GM12864 (cell line): ENCODE data around the gene HJURP.

Experiments
- DNase-seq: peaks from one replicate; pipeline ENCODE4 v3.0.0-alpha.2; 2011; ENCODE audit warnings: low read depth
- H3K4me3 ChIP-seq: 2 replicates; pipeline ENCODE4 v1.5.1; 2011; ENCODE audit warnings: mild to moderate bottlenecking, low read depth, low read length, control low read depth
- TF ChIP-seq, protein P1 (sequence below): IDR thresholded peaks from 2 replicates; pipeline ENCODE4 v1.5.1; 2011; ENCODE audit warnings: low read depth, mild to moderate bottlenecking, moderate library complexity, low read length, control low read depth, inconsistent platforms; ENCODE audit errors: missing control alignments

HJURP gene

DNA sequence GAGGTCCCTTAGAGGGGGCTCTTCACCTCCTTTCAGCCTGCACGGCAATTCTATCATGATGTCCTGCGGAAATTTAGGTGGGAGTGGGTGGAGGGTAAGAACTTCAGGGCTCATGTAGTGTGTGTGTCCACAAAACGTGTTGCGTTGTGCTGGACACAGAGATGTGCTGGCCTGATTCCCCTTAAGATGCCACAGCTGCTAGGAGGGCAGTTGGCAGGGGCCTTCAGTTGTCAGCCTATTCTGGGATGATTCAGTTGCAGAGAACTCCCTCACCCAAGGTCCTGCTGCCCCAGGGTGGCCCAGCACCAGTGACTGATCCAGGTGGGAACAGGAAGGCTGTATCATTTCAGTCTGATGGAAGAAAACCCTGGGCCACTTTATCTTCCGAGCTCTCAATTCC lies 1.0 kb upstream of the HJURP start:
- TF ChIP-seq, protein P1, sequence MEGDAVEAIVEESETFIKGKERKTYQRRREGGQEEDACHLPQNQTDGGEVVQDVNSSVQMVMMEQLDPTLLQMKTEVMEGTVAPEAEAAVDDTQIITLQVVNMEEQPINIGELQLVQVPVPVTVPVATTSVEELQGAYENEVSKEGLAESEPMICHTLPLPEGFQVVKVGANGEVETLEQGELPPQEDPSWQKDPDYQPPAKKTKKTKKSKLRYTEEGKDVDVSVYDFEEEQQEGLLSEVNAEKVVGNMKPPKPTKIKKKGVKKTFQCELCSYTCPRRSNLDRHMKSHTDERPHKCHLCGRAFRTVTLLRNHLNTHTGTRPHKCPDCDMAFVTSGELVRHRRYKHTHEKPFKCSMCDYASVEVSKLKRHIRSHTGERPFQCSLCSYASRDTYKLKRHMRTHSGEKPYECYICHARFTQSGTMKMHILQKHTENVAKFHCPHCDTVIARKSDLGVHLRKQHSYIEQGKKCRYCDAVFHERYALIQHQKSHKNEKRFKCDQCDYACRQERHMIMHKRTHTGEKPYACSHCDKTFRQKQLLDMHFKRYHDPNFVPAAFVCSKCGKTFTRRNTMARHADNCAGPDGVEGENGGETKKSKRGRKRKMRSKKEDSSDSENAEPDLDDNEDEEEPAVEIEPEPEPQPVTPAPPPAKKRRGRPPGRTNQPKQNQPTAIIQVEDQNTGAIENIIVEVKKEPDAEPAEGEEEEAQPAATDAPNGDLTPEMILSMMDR, result no peak
- no peak overlapping the region for H3K4me3 ChIP-seq
- DNase-seq, result no peak

DNA sequence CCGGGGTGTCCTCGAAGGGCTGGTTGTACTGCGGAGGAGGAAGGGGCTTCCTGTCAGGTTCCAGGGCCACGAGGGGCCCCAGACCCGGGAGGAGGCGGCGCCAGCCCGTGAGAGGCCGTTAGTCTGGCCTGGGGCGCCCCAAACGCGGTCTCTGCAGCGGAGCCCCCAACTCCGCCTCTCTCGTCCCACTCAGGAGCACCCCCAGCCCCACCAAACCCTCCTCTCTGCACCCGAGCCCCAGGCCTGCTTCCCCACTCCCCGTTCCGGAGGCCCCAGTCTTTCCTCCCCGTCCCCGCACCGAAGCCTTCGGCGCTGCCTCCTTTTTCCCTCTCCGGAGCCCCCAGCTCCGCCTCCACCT lies 473 bp downstream of the HJURP start:
- TF ChIP-seq, protein P1, result no peak
- peak overlapping the region; percentile 72 for H3K4me3 ChIP-seq
- no peak for DNase-seq

DNA sequence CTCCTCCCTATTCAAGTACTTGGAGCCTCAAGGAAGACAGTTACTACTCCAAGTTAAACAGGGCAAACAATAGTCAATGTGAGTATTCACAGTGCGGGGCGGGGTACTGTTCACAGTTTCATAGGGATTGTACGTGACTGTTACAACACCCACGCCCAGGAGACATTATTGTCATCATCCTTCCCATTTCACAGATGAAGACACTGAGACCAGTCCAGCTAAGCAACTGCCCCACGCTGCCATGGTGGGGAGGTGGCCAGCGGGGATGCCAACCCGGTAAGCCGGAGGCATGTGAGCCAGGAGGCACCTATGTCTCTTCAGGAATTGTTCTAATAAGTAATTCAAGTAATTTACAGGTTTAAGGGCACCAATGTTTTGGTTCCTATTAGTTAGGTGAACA lies 982 bp downstream of the HJURP start:
- peak overlapping the region; percentile 72 for H3K4me3 ChIP-seq
- DNase-seq, result no peak
- TF ChIP-seq, protein P1, result no peak

DNA sequence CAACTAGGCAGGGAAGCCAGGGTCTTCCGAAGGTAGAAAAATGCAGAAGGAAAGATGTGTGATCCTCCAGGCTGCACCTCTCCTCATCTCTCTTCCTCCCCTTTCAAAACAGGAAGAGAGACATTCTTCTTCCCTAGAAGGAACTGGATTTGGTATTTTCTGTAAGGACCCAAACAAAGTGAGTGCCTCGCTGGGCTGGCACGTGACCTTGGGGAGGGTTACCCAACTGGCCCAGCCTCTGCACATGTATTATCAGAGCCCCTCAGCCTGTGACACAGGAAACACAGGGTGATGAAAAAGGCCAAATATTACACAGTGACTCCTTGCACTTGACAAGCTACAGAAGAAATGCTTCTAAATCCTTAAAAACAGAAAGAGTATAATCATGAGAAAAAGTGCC lies 2.3 kb downstream of the HJURP start:
- TF ChIP-seq, protein P1, result no peak
- peak overlapping the region; percentile 72; the same call in 1 of the 2 replicates for H3K4me3 ChIP-seq
- DNase-seq, result no peak

DNA sequence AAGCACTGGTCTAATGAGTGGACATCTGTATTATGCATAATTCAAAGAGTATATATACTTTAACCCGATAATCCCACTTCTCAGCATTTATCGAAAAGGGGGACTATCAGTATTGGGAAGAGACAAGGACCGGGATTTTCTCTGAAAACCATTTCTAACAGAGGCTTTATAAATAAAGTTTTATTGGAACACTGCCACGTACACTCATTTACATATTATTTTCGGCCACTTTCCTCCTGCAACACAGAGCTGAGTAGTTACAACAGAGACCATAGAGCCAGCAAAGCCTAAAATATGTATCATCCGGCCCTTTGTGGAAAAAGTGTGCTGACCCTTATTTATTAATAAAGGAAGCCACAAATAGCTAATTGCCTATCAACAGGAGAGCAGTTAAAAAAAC lies 3.2 kb downstream of the HJURP start:
- H3K4me3 ChIP-seq, result no peak overlapping the region
- DNase-seq, result no peak
- TF ChIP-seq, protein P1, result no peak

DNA sequence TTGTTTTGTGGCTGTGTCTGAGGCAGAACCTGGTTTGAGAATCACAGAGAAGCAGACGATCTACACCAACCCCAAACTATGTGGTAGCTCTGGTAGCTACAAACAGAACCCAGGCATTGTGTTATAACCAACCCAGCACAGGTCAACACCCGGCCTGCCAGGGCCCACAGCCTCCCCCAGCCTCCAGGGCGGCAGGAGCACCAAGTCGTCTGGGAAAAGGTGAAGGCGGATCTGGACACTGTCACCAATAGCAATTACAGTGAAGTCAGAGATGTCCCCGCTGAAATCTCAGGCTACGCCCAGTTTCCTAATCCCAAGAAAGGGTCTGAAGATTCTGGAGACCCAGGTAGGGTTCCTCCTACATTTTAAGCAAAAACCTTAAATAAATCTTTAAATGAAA lies 3.6 kb downstream of the HJURP start:
- TF ChIP-seq, protein P1, result no peak

DNA sequence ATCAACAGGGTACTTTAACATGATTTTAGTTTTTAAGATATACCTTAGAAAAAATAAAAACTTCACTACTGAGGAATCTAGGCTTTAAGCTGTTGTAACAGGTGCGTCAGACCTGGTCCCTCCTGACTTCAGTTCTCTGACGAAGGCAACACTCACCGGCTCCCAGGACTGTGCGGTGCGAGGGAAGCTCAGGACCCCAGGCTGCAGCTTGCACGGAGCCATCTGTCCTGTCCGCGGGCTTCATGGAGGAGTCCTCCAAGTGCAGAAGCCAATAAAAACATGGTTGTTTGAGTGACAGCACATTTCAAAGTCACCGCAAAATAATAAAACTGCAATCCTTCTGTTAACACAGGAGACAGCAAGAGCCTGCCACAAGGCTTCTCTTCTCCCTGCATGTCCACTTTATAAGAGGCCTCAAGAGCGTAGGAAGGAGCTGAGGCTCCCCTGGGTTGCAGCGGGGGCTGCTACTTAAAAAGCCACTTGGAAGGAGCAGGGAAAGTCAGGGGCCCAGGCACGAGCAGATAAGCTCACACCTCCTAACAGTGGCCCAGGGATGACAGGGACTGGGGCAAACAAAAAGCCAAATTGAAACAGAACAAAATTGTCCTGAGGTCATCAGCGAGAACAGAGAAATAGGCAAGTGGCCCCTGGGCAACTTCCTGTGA lies 4.6 kb downstream of the HJURP start:
- H3K4me3 ChIP-seq, result no peak overlapping the region
- TF ChIP-seq, protein P1, result no peak
- no peak for DNase-seq

More for the DNA sequence above, 3.6 kb downstream of the HJURP start:
- DNase-seq, result no peak
- H3K4me3 ChIP-seq, result no peak overlapping the region
